Spleen (tissue), 11 donors: ENCODE results near the gene ACVR1. TPM values are rescaled to one million over a fixed set of nuclear protein-coding genes. Genes with fewer than 3 reads are reported as not detected.
A peak's percentile ranks its signal among the peaks of the same experiment; 100 is the strongest.

Experiments
- DNase-seq: peaks from one replicate; pipeline ENCODE4 v3.0.0-alpha.2; 2020
- H3K27ac ChIP-seq, 8 donors: fragments of 200-600 bp; sonication (generic) in 7 of 8; 1 replicate in 4 of 8; 2 replicates in 4 of 8; pipeline versions ENCODE4 v1.5.0 to v1.8.0; 2016 to 2021; ENCODE audit warnings: inconsistent platforms in 4 of 8, mild to moderate bottlenecking in 4 of 8, moderate library complexity in 1 of 8
- H3K27me3 ChIP-seq, 7 donors: fragments of 200-600 bp; sonication (generic) in 6 of 7; replicated peaks in 1 of 7; 1 replicate in 4 of 7; 2 replicates in 3 of 7; pipeline versions ENCODE4 v1.5.0 to v1.8.0; 2016 to 2021; ENCODE audit warnings: inconsistent platforms in 3 of 7, mild to moderate bottlenecking in 1 of 7
- H3K36me3 ChIP-seq, 6 donors: fragments of 200-600 bp; sonication (generic) in 5 of 6; 1 replicate in 4 of 6; 2 replicates in 2 of 6; pipeline versions ENCODE4 v1.5.0 to v1.8.0; 2016 to 2021; ENCODE audit warnings: inconsistent platforms in 2 of 6
- H3K4me1 ChIP-seq, 6 donors: fragments of 200-600 bp; sonication (generic) in 5 of 6; 1 replicate in 3 of 6; 2 replicates in 3 of 6; pipeline versions ENCODE4 v1.5.0 to v1.8.0; 2016 to 2021; ENCODE audit warnings: inconsistent platforms in 3 of 6
- H3K4me3 ChIP-seq, 8 donors: fragments of 200-600 bp; sonication (generic) in 7 of 8; 1 replicate in 4 of 8; 2 replicates in 4 of 8; pipeline versions ENCODE4 v1.5.0 to v1.8.0; 2016 to 2021; ENCODE audit warnings: inconsistent platforms in 4 of 8, mild to moderate bottlenecking in 4 of 8, moderate library complexity in 2 of 8
- H3K9me3 ChIP-seq, 8 donors: fragments of 200-600 bp; sonication (generic) in 7 of 8; 1 replicate in 4 of 8; 2 replicates in 4 of 8; pipeline versions ENCODE4 v1.5.0 to v1.8.0; 2016 to 2021; ENCODE audit warnings: inconsistent platforms in 4 of 8
- POLR2A ChIP-seq, 3 donors: fragments of 450-650 bp; IDR thresholded peaks; one replicate each; pipeline ENCODE4 v1.5.1; 2017; ENCODE audit warnings: antibody characterized with exemption in 3 of 3, mild to moderate bottlenecking in 1 of 3
- POLR2AphosphoS5 ChIP-seq, 3 donors: sonication (generic); formaldehyde crosslinking; IDR thresholded peaks; one replicate each; pipeline ENCODE4 v1.5.1; 2017; ENCODE audit warnings: antibody characterized with exemption in 3 of 3
- WGBS, 5 donors: extraction: QIAGEN DNeasy Blood & Tissue Kit in 3 of 5; methylation state at CpG; one replicate each; pipeline versions ENCODE4 v1.1.5 to v1.1.7; 2013 to 2018; 5-methylcytosine and 5-hydroxymethylcytosine counted together
- intact Hi-C: fragments of 100-400 bp; cut with DNase I; formaldehyde crosslinking; loops from one replicate; pipeline ENCODE4 v1.15.0; 2023; ENCODE audit warnings: low total_unique reads
- polyA plus RNA-seq, 3 donors: library from polyadenylated mRNA; stranded (reverse); fragments of 200-250 nt; gene quantifications; one replicate each; pipeline ENCODE4 v1.2.1, GENCODE V29; 2013
- total RNA-seq, 7 donors: library from RNA; depleted of rRNA in 3 of 7; stranded (reverse); fragments of >200 nt in 3 of 7; fragmentation: NEBNext Ultra II Directional in 4 of 7; extraction: Animal tissue kit (Norgen Biotek cat#: 25700) in 4 of 7; gene quantifications; one replicate each; pipeline versions ENCODE4 v1.1.0 to v1.2.1, GENCODE V29; 2016 to 2021
- TF ChIP-seq, protein P1 (sequence below), 11 experiments: fragments of 200-600 bp in 7 of 11; fragments of 450-650 bp in 4 of 11; sonication (generic) in 4 of 11; IDR thresholded peaks in 8 of 11; conservative IDR thresholded peaks in 3 of 11; 1 replicate in 7 of 11; 2 replicates in 4 of 11; pipeline versions ENCODE4 v1.4.0 to v1.8.0; 2016 to 2021; ENCODE audit warnings: antibody characterized with exemption in 11 of 11, inconsistent platforms in 4 of 11, mild to moderate bottlenecking in 1 of 11
- donor health status: healthy with polysubstance abuse.
- donor health status: DM: no; HTN: no; CAD: no; lungs with moderate emphysema.
- donor health status: DM: no; HTN: no; CAD: no.
- donor health status: Bipolar disorder and iron deficiency.
- donor health status: healthy.
- donor health status: DM: no; HTN: no; CAD: no.
- donor health status: DM: yes; HTN: yes; CAD: no.

The ACVR1 gene
- total and polyA plus RNA-seq, 10 donors = 2.1 to 23.8 (median 13.6) TPM

DNA sequence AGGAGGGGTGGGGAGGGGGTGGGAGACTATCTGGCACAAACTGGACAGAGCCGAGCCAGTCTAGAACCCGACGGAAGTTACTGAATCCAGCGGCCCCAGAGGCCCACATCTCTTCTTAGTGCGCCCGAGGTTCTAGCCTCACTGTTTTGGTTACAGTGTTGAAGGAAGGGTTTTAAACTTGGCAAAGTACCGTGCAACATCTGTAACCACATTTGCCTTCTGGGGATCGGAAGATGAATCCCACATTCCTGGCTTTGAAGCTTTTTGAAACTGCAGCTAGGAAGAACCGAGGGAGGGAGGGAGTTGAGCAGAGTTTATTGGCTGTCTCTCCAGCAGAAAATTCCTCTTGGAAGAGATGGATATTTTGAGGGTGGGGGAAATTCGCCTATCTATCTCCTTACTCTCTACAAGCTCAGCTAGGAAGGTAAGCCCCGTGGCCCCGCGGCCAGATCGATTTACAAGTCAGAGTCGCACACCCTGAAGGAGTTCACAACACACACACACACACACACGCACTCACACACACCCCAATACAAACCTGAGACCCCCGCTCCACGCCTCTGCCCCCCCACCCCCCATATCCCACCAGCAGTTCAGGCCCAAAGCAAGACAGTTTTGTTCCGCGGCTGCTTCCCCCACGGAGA, 1.0 kb downstream of the ACVR1 start:
- TF ChIP-seq, protein P1, sequence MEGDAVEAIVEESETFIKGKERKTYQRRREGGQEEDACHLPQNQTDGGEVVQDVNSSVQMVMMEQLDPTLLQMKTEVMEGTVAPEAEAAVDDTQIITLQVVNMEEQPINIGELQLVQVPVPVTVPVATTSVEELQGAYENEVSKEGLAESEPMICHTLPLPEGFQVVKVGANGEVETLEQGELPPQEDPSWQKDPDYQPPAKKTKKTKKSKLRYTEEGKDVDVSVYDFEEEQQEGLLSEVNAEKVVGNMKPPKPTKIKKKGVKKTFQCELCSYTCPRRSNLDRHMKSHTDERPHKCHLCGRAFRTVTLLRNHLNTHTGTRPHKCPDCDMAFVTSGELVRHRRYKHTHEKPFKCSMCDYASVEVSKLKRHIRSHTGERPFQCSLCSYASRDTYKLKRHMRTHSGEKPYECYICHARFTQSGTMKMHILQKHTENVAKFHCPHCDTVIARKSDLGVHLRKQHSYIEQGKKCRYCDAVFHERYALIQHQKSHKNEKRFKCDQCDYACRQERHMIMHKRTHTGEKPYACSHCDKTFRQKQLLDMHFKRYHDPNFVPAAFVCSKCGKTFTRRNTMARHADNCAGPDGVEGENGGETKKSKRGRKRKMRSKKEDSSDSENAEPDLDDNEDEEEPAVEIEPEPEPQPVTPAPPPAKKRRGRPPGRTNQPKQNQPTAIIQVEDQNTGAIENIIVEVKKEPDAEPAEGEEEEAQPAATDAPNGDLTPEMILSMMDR (IDR thresholded peaks at IDR 0.05 in 8 of 11, conservative IDR thresholded peaks at IDR 0.05 in 3 of 11) = no peak
- TF ChIP-seq POLR2A (IDR thresholded peaks at IDR 0.05) (no peak), POLR2AphosphoS5 (IDR thresholded peaks at IDR 0.05) (no peak)
- peak overlapping the region in 7 of 8 donors; percentile 87 to 96 (median 93) for H3K27ac ChIP-seq
- 3 to 10% (median 5%) methylated on average over 17 to 21 of the region's 21 CpGs for WGBS, 5 donors
- H3K36me3 ChIP-seq = no peaks in the 10 kb centered on the region
- H3K27me3 ChIP-seq = peaks cover 0 to 3% (median 0%) of the 10 kb centered on the region in 7 donors
- H3K4me1 ChIP-seq = peaks cover 0 to 32% (median 27%) of the 10 kb centered on the region in 6 donors
- peak; percentile 80 for DNase-seq
- peak overlapping the region; percentile 78 to 98 (median 87) for H3K4me3 ChIP-seq
- intact Hi-C loops = no loop called here
- no peaks in the 10 kb centered on the region for H3K9me3 ChIP-seq

DNA sequence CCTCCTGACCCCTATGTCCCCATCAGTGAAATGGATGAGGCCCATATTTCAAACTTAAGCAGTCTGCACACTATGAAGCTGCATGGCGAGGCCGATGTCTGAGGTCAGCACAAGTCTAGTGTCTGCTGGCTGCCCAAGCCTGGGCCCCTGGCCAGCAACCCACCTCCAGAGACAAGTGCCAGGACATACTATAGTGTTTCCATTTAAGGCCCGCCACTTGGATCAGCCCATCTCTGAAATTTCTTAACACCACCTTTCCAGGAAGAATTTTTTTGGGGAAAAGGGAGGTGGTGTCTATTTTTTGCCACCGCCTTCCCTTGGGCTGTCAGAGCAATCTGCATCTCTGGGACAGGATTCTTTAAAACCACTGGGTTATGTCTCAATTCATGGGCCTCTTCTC, 1.8 kb downstream of the ACVR1 start:
- intact Hi-C loops = no loop called here
- Histone ChIP-seq H3K36me3 (no peaks in the 10 kb centered on the region), H3K4me3 (peak overlapping the region in 5 of 8 donors; percentile 78 to 98 (median 94)), H3K27ac (peak overlapping the region in 4 of 8 donors; percentile 92 to 96 (median 94)), H3K4me1 (peaks cover 0 to 32% (median 27%) of the 10 kb centered on the region in 6 donors), H3K9me3 (no peaks in the 10 kb centered on the region), H3K27me3 (peaks cover 0 to 3% (median 0%) of the 10 kb centered on the region in 7 donors)
- TF ChIP-seq POLR2AphosphoS5 (IDR thresholded peaks at IDR 0.05) (no peak), POLR2A (IDR thresholded peaks at IDR 0.05) (no peak)
- TF ChIP-seq, protein P1 (IDR thresholded peaks at IDR 0.05 in 8 of 11, conservative IDR thresholded peaks at IDR 0.05 in 3 of 11) = no peak
- DNase-seq = peak; percentile 70
- WGBS, 5 donors = 90 to 97% (median 94%) methylated on average over 4 of the region's 4 CpGs

DNA sequence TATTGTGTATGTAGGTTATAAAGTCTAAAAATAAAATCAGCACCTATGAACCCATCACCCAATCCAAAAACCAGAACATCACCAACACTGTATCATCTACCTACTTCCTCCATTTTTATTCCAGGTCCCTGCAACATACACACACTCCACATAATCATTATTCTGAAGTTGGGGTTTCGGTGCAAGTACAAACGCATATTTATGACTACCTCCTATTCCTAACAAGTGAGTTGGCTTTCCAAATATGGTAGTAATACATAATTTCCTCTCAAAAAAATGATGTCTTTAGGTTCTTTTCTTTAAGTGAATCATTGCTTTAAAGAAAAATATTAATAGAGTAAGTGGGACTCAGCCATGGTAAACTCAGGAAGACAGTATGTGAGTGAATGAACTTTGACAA, 3.3 kb downstream of the ACVR1 start:
- Histone ChIP-seq H3K27ac (no peak overlapping the region), H3K27me3 (peaks cover 0 to 3% (median 0%) of the 10 kb centered on the region in 7 donors), H3K36me3 (no peaks in the 10 kb centered on the region), H3K4me1 (peaks cover 0 to 32% (median 28%) of the 10 kb centered on the region in 6 donors), H3K4me3 (no peak overlapping the region), H3K9me3 (no peaks in the 10 kb centered on the region)
- TF ChIP-seq, protein P1 (IDR thresholded peaks at IDR 0.05 in 8 of 11, conservative IDR thresholded peaks at IDR 0.05 in 3 of 11) = no peak
- TF ChIP-seq POLR2A (IDR thresholded peaks at IDR 0.05) = no peak
- TF ChIP-seq POLR2AphosphoS5 (IDR thresholded peaks at IDR 0.05) = no peak
- no peak for DNase-seq
- 94 to 98% (median 97%) methylated on average over 2 of the region's 2 CpGs for whole genome bisulfite sequencing, 5 donors
- intact Hi-C loops = no loop called here

DNA sequence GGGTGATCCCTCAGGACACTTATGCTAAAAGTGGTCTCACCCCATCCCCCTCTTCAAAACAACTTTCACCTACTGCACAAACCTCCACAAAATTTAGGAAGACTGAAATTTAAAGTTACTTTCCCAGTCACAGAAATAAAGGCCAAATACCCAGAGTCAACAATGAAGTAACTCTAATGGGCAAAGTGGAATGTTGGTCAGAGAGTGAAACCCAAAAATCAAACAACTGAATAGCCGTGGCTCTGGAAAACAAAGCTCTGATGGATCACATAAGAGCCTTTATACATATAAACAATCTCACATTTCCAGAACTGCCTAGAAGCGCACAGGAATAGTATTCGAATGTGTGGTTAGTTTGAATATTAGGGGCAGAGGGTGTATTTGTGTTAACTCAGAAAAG, 4.7 kb downstream of the ACVR1 start:
- TF ChIP-seq, protein P1 (IDR thresholded peaks at IDR 0.05 in 8 of 11, conservative IDR thresholded peaks at IDR 0.05 in 3 of 11) = no peak
- TF ChIP-seq POLR2A (IDR thresholded peaks at IDR 0.05) (no peak), POLR2AphosphoS5 (IDR thresholded peaks at IDR 0.05) (no peak)
- no peaks in the 10 kb centered on the region for H3K36me3 ChIP-seq
- H3K27ac ChIP-seq = no peak overlapping the region
- 86 to 90% (median 89%) methylated on average over 3 of the region's 3 CpGs for WGBS, 5 donors
- no peak overlapping the region for H3K4me3 ChIP-seq
- H3K27me3 ChIP-seq = no peaks in the 10 kb centered on the region
- intact Hi-C loops = no loop called here
- peaks cover 0 to 20% (median 16%) of the 10 kb centered on the region in 6 donors for H3K4me1 ChIP-seq
- DNase-seq = no peak
- H3K9me3 ChIP-seq = no peaks in the 10 kb centered on the region
